Common myeloid progenitor, CD34-positive (primary cell): ENCODE data around the gene TMEM14B.
A peak's percentile ranks its signal among the peaks of the same experiment; 100 is the strongest.

Source experiments
- CTCF ChIA-PET: fragments of 350-600 bp; sonication (Branson Sonifier 250); formaldehyde crosslinking; loops from one replicate; lab custom pipeline; 2021; ENCODE audit warnings: antibody characterized with exemption; lab: Charles Lee
- POLR2A ChIA-PET: fragments of 350-600 bp; sonication (Branson Sonifier 250); formaldehyde crosslinking; loops from one replicate; lab custom pipeline; 2021; ENCODE audit warnings: antibody characterized with exemption; lab: Charles Lee
- DNase-seq, 3 donors: peaks; one replicate each; pipeline versions ENCODE4 v3.0.0 to v3.0.0-alpha.2; 2013
- H3K27ac ChIP-seq, 2 experiments: 1 replicate in 1 of 2; 2 replicates in 1 of 2; pipeline ENCODE4 v1.7.0; 2013; ENCODE audit warnings: inconsistent platforms in 2 of 2, low read length in 2 of 2, mild to moderate bottlenecking in 2 of 2, low read depth in 1 of 2, moderate library complexity in 1 of 2; ENCODE audit not compliant: severe bottlenecking in 2 of 2, insufficient read depth in 1 of 2, poor library complexity in 1 of 2
- H3K27me3 ChIP-seq, 5 experiments: replicated peaks in 2 of 5; 1 replicate in 3 of 5; 2 replicates in 2 of 5; pipeline versions ENCODE4 v1.6.1 to v1.7.0; 2013; ENCODE audit warnings: low read length in 4 of 5, mild to moderate bottlenecking in 2 of 5, moderate library complexity in 2 of 5, inconsistent platforms in 1 of 5; ENCODE audit not compliant: insufficient read depth in 5 of 5, control insufficient read depth in 4 of 5
- H3K36me3 ChIP-seq, 4 experiments: 1 replicate in 2 of 4; 2 replicates in 2 of 4; pipeline versions ENCODE4 v1.6.1 to v1.7.0; 2013; ENCODE audit warnings: low read length in 3 of 4, control low read depth in 1 of 4, mild to moderate bottlenecking in 1 of 4; ENCODE audit not compliant: control insufficient read depth in 4 of 4, insufficient read depth in 4 of 4
- H3K4me1 ChIP-seq, 4 experiments: 1 replicate in 3 of 4; 2 replicates in 1 of 4; pipeline versions ENCODE4 v1.6.1 to v1.7.1; 2013; ENCODE audit warnings: low read length in 3 of 4, mild to moderate bottlenecking in 3 of 4, control low read depth in 1 of 4, inconsistent platforms in 1 of 4, moderate library complexity in 1 of 4; ENCODE audit not compliant: control insufficient read depth in 4 of 4, insufficient read depth in 4 of 4; ENCODE audit errors: control extremely low read depth in 1 of 4
- H3K4me3 ChIP-seq, 7 experiments: 1 replicate in 4 of 7; 2 replicates in 3 of 7; pipeline versions ENCODE4 v1.5.1 to v1.7.0; 2013; ENCODE audit warnings: mild to moderate bottlenecking in 7 of 7, low read length in 6 of 7, moderate library complexity in 6 of 7, inconsistent platforms in 2 of 7, low read depth in 2 of 7, control low read depth in 1 of 7; ENCODE audit not compliant: insufficient read depth in 4 of 7, control insufficient read depth in 1 of 7; ENCODE audit errors: extremely low read depth in 1 of 7
- H3K9me3 ChIP-seq, 5 experiments: 1 replicate in 4 of 5; 2 replicates in 1 of 5; pipeline versions ENCODE4 v1.6.1 to v1.7.1; 2013; ENCODE audit warnings: low read length in 4 of 5, mild to moderate bottlenecking in 2 of 5, inconsistent platforms in 1 of 5, low read depth in 1 of 5, moderate library complexity in 1 of 5; ENCODE audit not compliant: control insufficient read depth in 4 of 5, insufficient read depth in 2 of 5; ENCODE audit errors: control extremely low read depth in 1 of 5
- WGBS: methylation state at CpG from one replicate; pipeline ENCODE4 v1.1.5; 2013; ENCODE audit not compliant: insufficient coverage; 5-methylcytosine and 5-hydroxymethylcytosine counted together

The TMEM14B gene

DNA sequence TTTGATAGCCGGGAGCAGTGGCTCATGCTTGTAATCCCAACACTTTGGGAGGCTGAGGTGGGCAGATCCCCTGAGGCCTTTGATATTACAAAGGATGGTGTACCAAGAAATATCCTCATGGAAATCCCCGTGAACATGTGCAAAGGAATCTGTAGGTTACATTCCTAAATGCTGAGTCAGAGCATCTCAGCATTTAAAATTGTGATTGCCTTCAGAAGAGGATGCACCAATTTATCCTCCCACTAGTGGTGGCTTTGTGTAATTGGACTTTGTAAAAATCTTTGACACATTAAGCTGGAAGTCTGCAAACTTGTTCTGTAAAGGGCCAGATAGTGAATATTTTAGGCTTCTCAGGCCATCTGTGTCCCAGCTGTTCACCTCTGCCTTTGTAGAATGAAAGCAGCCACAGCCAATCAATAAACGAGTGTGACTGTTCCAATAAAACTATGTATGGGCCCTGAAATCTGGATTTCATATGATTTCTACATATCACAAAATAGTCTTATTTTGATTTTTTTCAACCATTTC, 11.8 kb downstream of the TMEM14B start:
- CTCF ChIA-PET: interaction anchor here (0.6 to 3.4 kb wide), 8 partner anchors 9 to 295 kb away, joined by 3 to 20 read pairs (median 5); partner anchors contain the start of gene TMEM14B

DNA sequence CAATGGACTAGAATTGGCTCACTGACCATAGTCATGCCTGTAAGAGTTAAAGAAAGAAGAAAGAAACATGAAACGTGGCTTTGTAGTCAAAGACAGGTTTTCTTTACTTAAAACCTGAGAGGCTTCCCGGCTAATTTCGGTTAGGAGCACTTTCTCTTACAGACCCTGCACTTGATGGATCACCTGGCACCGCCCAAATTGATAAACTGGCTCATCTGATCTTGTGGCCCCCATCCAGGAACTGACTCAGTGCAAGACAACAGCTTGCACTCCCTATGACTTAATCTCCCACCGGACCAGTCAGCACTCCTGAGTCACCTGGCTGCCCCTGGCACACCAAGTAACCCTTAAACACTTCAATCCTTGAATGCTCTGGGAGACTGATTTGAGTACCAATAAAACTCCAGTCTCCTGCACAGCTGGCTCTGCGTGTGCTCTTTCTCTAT, 12.3 kb downstream of the TMEM14B start:
- CTCF ChIA-PET: interaction anchor here (0.6 to 3.4 kb wide), 7 partner anchors 9 to 295 kb away, joined by 3 to 20 read pairs (median 6); partner anchors contain the start of gene TMEM14B
- H3K4me3 ChIP-seq: no peak overlapping the region
- POLR2A ChIA-PET: no interaction called here

More for the DNA sequence above, 11.8 kb downstream of the TMEM14B start:
- no peak overlapping the region for H3K4me3 ChIP-seq
- 89% methylated on average over 3 of the region's 3 CpGs for WGBS
- H3K36me3 ChIP-seq: peaks cover 4 to 35% (median 17%) of the 10 kb centered on the region in 4 experiments
- H3K27me3 ChIP-seq: no peaks in the 10 kb centered on the region
- H3K4me1 ChIP-seq: no peaks in the 10 kb centered on the region
- peak; percentile 60 to 80 (median 76) for DNase-seq
- POLR2A ChIA-PET: no interaction called here
- H3K27ac ChIP-seq: no peak overlapping the region
- no peaks in the 10 kb centered on the region for H3K9me3 ChIP-seq

GRCh38 chr6:10763006-10763405, 15.4 kb downstream of the TMEM14B start:
- CTCF ChIA-PET: no interaction called here
- no peak overlapping the region for H3K27ac ChIP-seq
- H3K27me3 ChIP-seq: no peaks in the 10 kb centered on the region
- H3K4me3 ChIP-seq: no peak overlapping the region
- DNase-seq: no peak
- H3K4me1 ChIP-seq: no peaks in the 10 kb centered on the region
- peaks cover 0 to 10% (median 7%) of the 10 kb centered on the region in 4 experiments for H3K36me3 ChIP-seq
- POLR2A ChIA-PET: no interaction called here
- no peaks in the 10 kb centered on the region for H3K9me3 ChIP-seq
- 100% methylated on average over 1 of the region's 2 CpGs for WGBS

More for the DNA sequence above, 12.3 kb downstream of the TMEM14B start:
- DNase-seq: no peak
- H3K4me1 ChIP-seq: no peaks in the 10 kb centered on the region
- no peaks in the 10 kb centered on the region for H3K27me3 ChIP-seq
- no peak overlapping the region for H3K27ac ChIP-seq
- WGBS: 96% methylated on average over 6 of the region's 6 CpGs
- H3K36me3 ChIP-seq: peaks cover 1 to 29% (median 12%) of the 10 kb centered on the region in 4 experiments
- no peaks in the 10 kb centered on the region for H3K9me3 ChIP-seq

DNA sequence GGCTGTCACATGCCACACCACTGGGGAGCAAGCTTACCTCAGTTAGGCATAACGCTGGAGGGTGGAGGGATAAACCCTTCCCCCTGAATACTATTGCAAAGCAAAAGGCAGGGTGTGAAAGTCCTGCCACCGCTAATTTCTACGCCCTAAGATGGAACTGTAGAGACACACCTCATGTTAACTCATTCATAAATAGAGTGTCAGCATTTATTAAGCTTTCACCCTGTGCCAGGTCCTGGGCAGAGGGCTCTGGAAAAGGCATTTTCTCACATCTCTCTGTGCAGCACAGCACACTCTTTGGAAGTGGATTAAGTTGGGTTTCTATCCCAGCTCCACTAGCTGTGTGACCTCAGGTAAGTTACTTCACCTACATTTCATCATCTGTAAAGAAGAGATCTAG, 21.8 kb downstream of the TMEM14B start:
- POLR2A ChIA-PET: no interaction called here
- Histone ChIP-seq H3K4me1 (no peaks in the 10 kb centered on the region), H3K9me3 (no peaks in the 10 kb centered on the region), H3K4me3 (no peak overlapping the region), H3K36me3 (peaks cover 3 to 14% (median 5%) of the 10 kb centered on the region in 4 experiments), H3K27ac (no peak overlapping the region), H3K27me3 (no peaks in the 10 kb centered on the region)
- no CpG with 5 or more reads among the region's 3 CpGs for WGBS
- CTCF ChIA-PET: interaction anchor here (1.2 to 1.9 kb wide), 3 partner anchors 10 to 259 kb away, joined by 4 to 6 read pairs (median 4); no protein-coding TSS in a partner anchor
- no peak for DNase-seq

DNA sequence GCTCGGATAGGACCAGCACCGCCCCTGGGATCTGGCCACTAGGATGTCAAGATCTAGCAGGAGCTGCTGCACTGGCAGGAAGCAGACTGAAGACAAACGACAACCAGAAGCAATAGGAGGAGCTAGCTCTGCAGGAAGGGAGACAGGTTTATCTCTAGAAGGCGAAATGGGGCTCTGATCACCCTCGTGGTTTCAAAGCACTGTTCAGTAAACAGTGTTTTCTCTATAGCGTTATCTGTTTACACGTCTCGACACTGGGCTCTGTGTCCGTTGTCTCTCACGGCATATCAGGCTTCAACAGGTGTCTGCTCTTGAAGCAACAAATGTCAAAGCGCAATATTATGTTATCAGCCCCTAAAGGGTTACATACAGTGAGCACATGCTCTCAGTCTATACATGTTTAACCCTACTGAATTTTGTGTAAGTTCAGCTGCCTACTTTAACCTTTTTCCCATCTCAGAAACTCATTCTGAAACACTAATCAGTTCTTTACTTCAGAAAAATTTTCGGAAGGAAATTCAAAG, 23.8 kb downstream of the TMEM14B start:
- Histone ChIP-seq H3K27me3 (no peaks in the 10 kb centered on the region), H3K27ac (no peak overlapping the region), H3K36me3 (peaks cover 6 to 14% (median 8%) of the 10 kb centered on the region in 4 experiments), H3K4me3 (no peak overlapping the region), H3K4me1 (no peaks in the 10 kb centered on the region), H3K9me3 (no peaks in the 10 kb centered on the region)
- POLR2A ChIA-PET: no interaction called here
- 83% methylated on average over 11 of the region's 12 CpGs for WGBS
- CTCF ChIA-PET: interaction anchor here (1.2 kb wide), 1 partner anchor 12 kb away, joined by 6 read pairs; no protein-coding TSS in a partner anchor
- peak; percentile 23 to 70 (median 37) for DNase-seq

GRCh38 chr6:10778230-10778629, 30.6 kb downstream of the TMEM14B start:
- Histone ChIP-seq H3K27me3 (no peaks in the 10 kb centered on the region), H3K27ac (no peak overlapping the region), H3K36me3 (peaks cover 0 to 8% (median 4%) of the 10 kb centered on the region in 4 experiments), H3K4me3 (no peak overlapping the region), H3K4me1 (peaks cover 0 to 5% (median 2%) of the 10 kb centered on the region in 4 experiments), H3K9me3 (no peaks in the 10 kb centered on the region)
- CTCF ChIA-PET: interaction anchor here (1.7 kb wide), 1 partner anchor 23 kb away, joined by 4 read pairs; no protein-coding TSS in a partner anchor
- no peak for DNase-seq
- 100% methylated on average over 2 of the region's 3 CpGs for WGBS
- POLR2A ChIA-PET: no interaction called here

DNA sequence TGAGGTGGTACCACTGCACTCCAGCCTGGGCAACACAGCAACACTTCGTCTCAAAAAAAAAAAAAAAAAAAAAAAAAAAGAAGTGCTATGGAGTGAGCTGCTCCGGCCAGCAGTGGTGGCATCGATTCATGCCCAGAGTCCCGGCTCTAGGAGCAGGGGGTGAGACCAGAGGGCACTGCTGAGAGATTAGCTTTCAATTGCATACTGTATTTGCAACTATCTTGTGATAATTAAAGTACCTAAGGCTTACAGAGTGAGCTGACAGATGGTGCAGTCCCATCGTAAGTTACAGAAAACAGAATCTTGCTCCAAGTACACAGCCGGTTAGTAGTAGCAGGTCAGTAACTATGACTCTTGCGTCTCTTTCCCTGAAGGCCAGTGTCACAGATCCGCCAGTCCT, 31.5 kb downstream of the TMEM14B start:
- CTCF ChIA-PET: interaction anchor here (1.1 to 1.7 kb wide), 2 partner anchors 9 to 22 kb away, joined by 4 read pairs; no protein-coding TSS in a partner anchor

More for the DNA sequence above, 31.5 kb downstream of the TMEM14B start:
- POLR2A ChIA-PET: no interaction called here
- Histone ChIP-seq H3K4me1 (peaks cover 0 to 5% (median 2%) of the 10 kb centered on the region in 4 experiments), H3K36me3 (peaks cover 0 to 8% (median 4%) of the 10 kb centered on the region in 4 experiments), H3K9me3 (no peaks in the 10 kb centered on the region), H3K27me3 (no peaks in the 10 kb centered on the region), H3K4me3 (no peak overlapping the region), H3K27ac (no peak overlapping the region)
- DNase-seq: no peak
- 96% methylated on average over 4 of the region's 8 CpGs for WGBS
